Measurements from ENCODE around the gene RPL36AL. TPM values are rescaled to one million over a fixed set of nuclear protein-coding genes. Genes with fewer than 3 reads are reported as not detected.
A peak's percentile ranks its signal among the peaks of the same experiment; 100 is the strongest.

Gene RPL36AL
- total RNA-seq, 1 donor from 2014 or later: 384 TPM

- peak within 1 kb of the TSS; percentile 97 for H3K4me3 ChIP-seq (ENCODE audit: low read depth, low read length)
- no peak for DNase-seq (ENCODE audit: low read depth)
- TF ChIP-seq CTCF (conservative IDR thresholded peaks at IDR 0.05; ENCODE audit: low read depth, low read length): no peak
These were observed 21.7 kb downstream of the RPL36AL start, which contains the start of gene LRR1 for GRCh38 chr14:49598485-49599300. Gene LRR1, plus strand, starts transcription at chr14:49598940. Its CDS starts 81 bp downstream, at chr14:49599021.

GRCh38 chr14:49598189-49598484 is 22.3 kb downstream of the RPL36AL start:
- DNase-seq (ENCODE audit: low read depth): no peak
- no peak for TF ChIP-seq CTCF (conservative IDR thresholded peaks at IDR 0.05; ENCODE audit: low read depth, low read length)
- H3K4me3 ChIP-seq (ENCODE audit: low read depth, low read length): peak overlapping the region; percentile 97

- no peak overlapping the region for H3K4me3 ChIP-seq (ENCODE audit: low read depth, low read length)
- no peak for TF ChIP-seq CTCF (conservative IDR thresholded peaks at IDR 0.05; ENCODE audit: low read depth, low read length)
- no peak for DNase-seq (ENCODE audit: low read depth)
These were observed 25.9 kb downstream of the RPL36AL start for GRCh38 chr14:49594347-49595091.

- no peak for TF ChIP-seq CTCF (conservative IDR thresholded peaks at IDR 0.05; ENCODE audit: low read depth, low read length)
- DNase-seq (ENCODE audit: low read depth): no peak
- no peak overlapping the region for H3K4me3 ChIP-seq (ENCODE audit: low read depth, low read length)
These were observed 27.4 kb downstream of the RPL36AL start for GRCh38 chr14:49593016-49593415.

GRCh38 chr14:49589387-49589786 is 31.0 kb downstream of the RPL36AL start:
- no peak overlapping the region for H3K4me3 ChIP-seq (ENCODE audit: low read depth, low read length)
- no peak for DNase-seq (ENCODE audit: low read depth)
- no peak for TF ChIP-seq CTCF (conservative IDR thresholded peaks at IDR 0.05; ENCODE audit: low read depth, low read length)

- peak; percentile 73 for TF ChIP-seq CTCF (conservative IDR thresholded peaks at IDR 0.05; ENCODE audit: low read depth, low read length)
- peak; percentile 58 for DNase-seq (ENCODE audit: low read depth)
- peak overlapping the region; percentile 30 for H3K4me3 ChIP-seq (ENCODE audit: low read depth, low read length)
These were observed 33.6 kb downstream of the RPL36AL start for GRCh38 chr14:49586673-49587460.

Data from epithelial cell of proximal tubule (primary cell).